SIG-M5 treated with dmso at 0.1 percent for 504 hours (cell line): ENCODE results near the gene NOL12.
"Not testable (repeated sequence)": the region's sequence is repeated elsewhere in the genome, so short reads cannot be mapped to it uniquely, and the experiment has no call there.

Source experiments
- DNase-seq: peaks from one replicate; lab custom pipeline; 2025; ENCODE audit not compliant: unreplicated experiment; lab: John Stamatoyannopoulos, UW

The NOL12 gene

DNA sequence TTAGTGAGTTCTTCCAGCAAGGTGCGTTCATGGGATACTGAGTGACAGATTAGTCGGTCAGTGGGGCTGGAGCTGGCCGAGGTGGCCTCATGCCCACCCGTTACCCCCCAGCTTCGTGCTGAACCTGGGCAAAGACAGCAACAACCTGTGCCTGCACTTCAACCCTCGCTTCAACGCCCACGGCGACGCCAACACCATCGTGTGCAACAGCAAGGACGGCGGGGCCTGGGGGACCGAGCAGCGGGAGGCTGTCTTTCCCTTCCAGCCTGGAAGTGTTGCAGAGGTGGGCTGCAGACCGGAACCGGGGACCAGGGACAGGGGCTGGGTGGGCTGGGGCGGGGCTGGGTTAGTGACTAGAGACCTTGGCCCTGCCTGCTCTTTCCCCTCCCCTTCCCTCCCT is 7.8 kb upstream of the NOL12 start:
- DNase-seq, result no peak

DNA sequence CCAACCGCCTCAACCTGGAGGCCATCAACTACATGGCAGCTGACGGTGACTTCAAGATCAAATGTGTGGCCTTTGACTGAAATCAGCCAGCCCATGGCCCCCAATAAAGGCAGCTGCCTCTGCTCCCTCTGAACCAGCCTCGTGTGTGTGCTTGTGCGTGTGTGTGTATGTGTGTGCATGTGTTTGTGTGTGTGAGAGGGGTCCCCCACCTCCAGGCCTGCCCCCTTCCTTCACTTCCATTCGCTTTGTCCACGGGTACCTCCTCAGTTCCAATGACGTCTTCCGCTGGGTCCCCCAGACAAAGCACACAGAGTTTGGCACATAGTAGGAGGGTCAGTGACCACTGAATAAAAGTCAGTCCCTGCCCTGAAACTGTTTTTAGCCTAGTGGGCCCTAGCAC is 6.5 kb upstream of the NOL12 start:
- no peak for DNase-seq

DNA sequence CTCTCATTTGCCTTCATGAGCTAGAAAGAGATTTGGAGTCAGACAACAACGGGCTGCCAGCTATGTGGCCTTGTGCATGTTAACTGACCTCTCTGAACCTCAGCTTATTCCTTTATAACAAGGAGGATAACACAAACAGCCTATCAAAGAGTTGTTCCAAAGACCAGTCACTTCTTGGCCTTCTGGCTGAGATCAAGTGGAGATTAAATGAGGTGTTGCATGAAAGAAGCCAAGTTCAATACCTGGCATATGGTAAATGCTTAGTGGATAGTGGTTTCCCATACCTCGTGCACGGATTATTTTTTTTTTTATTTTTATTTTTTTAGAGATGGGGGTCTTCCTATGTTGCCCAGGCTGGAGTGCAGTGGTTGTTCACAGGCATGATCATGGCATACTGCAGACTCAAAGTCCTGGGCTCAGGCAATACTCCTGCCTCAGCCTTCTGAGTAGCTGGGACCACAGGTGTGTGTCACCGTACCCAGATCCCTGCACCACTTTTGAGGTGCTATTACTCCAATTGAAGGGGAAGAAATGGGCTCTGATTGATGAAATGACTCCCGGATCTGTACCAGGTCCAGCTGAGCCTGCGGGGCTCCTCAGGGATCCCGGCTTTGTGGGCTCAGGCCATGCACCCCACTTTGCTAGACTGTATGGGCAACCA is 5.8 kb upstream of the NOL12 start:
- no peak for DNase-seq

DNA sequence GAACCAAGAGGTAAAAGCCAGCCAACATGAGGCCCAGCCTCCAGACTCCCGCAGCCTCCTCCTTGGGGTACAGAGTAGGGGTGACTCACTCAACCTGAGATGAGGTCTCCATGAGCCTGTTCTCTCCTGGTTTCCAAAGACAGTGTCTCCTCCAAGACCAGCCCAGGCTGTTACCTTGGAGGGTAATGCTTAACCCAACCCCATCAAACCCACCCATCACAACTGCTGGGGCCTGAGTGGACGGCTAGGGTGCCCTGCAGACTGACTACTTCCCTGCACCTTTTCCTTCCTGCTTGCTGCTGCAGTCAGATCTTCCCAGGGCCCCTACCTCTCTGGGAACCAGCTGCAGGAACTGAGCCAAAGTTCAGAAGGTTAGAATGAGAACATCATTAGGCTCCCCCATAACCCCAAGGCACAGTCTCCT is 5.1 kb upstream of the NOL12 start:
- DNase-seq, result no peak

DNA sequence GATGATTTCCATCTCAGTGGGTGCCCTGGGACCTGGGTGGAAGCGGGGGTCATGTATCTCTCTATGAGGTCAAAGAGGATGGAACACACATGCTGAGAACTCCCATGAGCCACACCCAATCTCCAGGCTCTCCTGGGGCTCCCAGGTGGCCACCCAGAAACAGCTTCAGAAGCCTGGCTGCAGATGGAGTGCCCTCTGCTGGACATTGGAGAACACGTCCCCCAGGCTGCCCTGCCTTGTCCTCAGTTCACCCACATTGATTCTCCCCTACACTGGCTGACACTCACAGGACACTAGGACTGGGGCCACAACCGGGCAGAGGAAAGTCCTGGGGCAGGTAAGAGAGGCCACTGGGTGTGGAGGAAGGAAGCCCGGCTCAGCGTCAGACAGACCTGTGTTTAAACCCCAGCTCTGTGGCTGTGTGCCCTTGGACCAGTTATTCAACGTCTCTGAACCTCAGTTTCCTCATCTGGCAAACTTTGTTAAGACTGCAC is 4.5 kb upstream of the NOL12 start:
- DNase-seq, result peak; percentile 64

DNA sequence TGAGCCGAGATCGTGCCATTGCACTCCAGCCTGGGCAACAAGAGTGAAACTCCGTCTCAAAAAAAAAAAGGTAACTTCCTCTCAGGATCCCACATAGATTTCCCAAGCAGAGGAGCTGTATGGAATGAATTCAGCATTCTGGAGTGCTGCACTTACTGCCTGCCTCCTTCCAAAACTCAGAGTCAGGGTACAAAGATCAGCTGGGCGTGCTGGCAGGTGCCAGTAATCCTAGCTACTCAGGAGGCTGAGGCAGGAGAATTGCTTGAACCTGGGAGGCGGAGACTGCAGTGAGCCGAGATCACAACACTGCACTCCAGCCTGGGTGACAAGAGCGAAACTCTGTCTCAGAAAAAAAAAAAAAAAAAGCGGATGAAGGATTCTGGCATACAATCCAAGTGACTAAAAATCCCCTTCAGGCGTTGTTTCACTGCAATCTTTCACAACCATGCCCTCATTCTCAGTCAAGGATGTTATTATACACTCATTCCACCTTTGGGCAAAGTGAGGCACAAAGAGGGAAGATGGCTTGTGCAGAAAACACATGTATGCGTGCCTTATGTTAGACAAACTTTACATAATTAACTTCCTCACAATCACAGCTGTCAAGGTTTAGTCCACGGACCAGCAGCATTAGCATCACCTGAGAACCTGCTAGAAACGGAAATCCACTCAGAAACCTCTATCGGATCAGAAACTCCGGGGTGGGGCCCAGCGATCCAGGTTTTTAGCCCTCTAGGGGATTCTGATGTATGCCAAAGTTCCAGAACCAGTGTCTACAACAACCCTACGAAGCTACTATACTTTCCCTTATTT is 1.1 kb upstream of the NOL12 start:
- DNase-seq, result no peak

DNA sequence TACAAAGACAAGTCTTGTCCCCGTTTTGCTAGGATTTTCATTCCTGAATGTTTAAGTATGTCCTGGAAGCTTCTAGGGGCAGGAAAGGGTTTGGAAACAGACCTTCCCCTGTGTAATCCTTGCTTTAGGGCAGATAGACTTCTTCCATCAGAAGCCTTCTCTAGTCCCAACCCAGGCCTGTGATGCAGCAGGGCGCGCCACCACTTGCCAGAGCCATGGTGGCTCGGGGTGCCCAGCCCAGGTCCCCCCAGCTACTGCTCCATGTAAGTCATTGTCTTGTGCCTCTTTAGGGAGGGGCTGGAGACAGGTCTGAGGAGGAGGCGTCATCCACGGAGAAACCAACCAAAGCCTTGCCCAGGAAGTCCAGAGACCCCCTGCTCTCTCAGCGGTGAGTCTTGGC is 4.3 kb downstream of the NOL12 start:
- DNase-seq, result no peak

DNA sequence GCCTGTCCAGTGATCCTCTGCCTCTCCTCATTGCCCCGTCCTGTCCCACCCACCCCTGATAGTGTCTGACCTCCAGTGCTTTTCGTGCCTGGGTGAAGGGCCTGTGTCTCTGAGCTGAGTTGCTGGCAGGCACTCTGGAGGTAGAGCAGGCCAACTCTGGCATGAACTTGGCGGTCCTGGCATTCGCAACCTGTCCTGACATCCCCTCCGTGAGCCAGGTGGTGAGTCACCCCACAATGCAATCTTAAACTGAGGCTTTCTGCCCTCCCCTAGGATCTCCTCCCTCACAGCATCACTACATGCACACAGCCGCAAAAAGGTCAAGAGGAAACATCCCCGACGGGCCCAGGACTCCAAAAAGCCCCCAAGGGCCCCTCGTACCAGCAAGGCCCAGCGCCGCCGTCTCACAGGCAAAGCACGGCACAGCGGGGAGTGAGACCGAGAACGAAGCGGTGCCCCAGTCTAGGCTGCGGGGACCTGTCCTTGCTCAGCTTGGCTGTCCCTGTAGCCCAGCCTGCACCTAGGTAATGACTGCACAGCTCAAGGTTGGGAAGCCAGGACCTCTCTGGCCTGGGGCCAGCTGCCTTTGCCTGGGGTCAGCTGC is 4.9 kb downstream of the NOL12 start:
- no peak for DNase-seq

DNA sequence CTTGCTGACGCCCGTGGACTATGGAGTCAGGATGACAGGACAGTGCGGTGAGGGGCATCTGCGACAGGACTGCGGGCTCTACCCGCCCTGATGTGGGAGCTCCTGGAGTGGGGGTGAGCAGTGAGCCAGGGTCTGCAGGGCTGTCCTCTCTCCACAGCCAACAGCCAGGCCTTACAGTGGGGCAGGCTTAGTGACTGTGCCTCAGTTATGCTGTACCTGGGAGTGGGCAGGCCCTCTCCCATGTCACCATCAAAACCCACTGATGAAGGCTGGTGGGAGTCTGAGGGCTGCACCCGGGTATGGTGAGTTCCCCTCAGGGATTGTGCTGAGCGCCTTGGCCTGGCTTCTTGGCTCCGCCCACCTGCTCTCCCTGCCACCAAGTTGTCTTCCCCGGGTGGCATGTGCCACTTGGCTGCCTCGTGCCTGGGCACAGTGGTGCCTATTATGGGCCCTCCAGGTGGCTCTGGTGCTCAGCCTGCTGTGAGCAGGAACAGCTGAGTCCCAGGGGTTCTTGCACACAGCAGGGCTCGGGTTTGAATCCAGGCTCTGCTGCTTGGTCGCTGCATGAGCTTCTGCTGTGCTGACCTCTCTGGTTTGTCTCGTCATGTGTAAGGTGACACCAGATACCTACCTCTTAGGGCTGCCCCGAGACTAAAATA is 6.6 kb downstream of the NOL12 start:
- DNase-seq, result no peak

DNA sequence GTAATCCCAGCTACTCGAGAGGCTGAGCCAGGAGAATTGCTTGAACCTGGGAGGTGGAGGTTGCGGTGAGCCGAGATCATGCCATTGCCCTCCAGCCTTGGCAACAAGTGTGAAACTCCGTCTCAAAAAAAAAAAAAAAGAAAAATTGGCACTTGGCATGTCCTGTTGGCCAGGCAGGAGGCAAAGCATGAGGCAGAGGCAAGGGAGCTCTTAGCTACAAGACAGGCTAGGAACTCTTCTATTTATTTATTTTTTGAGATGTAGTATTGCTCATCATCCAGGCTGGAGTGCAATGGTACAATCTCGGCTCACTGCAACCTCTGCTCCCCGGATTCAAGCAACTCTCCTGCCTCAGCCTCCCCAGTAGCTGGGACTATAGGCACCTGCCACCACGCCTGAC is 8.0 kb downstream of the NOL12 start:
- DNase-seq, result not testable (repeated sequence)

DNA sequence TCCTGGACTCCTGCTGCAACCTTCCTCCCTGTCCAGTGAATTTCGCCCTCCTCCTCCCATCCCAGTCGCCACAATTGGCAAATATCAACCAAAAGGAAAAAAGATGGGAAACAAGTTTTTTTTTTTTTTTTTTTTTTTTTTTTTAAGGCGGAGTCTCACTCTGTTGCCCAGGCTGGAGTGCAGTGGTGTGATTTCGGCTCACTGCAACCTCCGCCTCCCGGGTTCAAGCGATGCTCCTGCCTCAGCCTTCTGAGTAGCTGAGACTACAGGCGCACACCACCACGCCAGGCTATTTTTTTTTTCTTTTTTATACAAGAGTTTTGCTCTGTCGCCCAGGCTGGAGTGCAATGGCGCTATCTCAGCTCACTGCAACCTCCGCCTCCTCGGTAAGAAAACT is 10.1 kb downstream of the NOL12 start:
- DNase-seq, result not testable (repeated sequence)

DNA sequence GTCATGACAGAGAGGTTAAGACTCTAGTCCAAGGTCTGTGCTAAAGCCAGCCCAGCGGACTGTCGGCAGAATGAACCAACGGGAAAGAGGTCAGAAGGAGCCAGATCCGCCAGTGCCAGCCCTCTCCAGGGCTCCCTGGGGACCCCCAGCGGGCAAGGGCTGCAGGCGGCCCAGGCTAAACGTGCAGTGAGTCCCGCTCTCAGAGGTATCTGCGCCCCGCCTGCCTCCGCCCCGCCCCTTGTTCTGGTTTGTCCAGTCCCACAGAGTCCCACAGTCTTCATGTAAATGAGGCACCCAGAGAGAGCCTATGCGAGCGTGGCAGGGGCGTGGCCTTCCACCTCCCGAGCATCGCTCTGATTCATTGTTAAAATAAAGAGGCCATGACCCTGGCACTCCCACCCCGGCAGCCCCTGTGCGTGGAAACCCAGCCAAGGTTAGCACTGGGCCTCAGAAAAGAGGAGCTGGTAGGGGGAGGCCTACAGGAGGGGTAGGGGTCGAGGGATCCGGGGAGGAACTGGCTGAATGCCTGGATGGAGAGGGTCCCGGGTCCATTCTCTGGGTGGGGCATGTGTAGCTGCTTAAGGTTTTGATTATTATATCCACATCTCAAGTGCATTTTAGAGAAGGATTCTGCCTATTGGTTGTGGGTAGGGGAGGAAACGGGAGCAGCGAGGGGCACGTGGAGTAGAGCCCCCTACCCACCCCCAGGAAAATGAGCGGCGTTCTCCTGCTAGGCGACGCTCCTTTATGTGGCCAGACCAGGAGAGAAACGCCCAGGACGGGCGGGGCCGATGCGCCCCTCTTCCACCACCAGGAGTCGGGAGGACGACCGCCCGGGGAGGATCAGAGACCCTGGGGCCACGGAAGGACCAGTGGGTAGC is 10.8 kb downstream of the NOL12 start, which contains the start of gene TRIOBP:
TRIOBP (plus strand) TSS at position 392 of the 881 bp plus-strand sequence. CDS start 4,318 bp downstream, outside the sequence.
- peak; percentile 35 for DNase-seq

DNA sequence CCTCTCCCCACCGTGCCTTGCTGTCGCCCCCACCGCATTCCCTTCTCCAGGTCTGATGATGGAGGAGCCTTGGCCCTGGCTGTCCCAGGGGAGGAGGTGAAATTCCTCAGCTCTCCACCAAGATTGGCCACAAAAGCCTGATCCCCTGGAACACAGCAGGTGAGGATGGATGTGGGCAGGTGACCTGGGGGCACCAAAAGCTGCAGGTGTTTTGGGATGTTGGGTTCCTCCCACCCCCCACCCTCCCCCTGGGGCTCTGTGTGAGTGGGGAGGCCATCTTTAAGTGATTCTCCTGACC is 11.3 kb downstream of the NOL12 start:
- DNase-seq, result no peak

DNA sequence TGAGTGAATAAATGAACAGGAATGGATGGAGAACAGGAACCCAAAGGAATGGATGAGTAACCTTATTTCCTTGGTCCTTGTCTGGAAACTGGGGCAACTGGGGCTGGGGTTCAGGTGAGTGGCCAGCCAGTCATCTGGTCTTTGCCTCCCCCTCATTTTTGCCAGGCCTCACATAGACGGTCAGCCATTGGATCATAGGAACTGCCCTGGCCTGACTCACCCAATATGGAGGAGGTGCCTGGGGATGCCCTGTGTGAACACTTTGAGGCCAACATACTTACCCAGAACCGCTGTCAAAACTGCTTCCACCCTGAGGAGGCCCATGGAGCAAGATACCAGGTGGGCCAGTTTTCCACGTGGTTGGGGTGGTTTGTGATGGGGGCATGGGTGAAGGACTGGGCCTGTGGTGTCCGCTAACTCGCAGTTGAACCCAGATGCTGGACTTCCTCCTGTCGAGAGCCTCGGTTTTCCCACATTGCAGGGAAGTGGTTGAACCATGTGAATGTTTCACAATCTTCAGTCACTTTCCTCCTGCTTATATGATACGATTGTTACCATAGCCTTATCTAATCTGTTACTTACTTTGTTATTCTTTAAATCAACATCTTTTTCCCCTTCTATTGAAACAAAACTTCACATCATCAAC is 15.1 kb downstream of the NOL12 start:
- no peak for DNase-seq

DNA sequence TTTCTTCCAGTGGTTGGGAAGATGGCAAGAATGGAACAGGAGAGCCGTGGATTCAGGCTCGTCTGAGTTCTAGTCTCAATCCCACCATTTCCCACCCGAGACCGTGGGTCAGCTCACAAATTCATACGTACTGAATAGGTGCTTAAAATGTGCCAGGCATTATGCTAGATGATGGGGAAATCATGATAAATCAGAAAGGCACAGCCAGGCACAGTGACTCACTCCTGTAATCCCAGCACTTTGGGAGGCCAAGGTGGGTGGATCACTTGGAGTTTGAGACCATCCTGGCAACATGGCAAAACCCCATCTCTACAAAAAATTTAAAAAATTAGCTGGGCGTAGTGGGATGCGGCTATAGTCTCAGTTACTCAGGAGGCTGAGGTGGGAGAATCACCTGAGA is 17.8 kb downstream of the NOL12 start:
- DNase-seq, result no peak

DNA sequence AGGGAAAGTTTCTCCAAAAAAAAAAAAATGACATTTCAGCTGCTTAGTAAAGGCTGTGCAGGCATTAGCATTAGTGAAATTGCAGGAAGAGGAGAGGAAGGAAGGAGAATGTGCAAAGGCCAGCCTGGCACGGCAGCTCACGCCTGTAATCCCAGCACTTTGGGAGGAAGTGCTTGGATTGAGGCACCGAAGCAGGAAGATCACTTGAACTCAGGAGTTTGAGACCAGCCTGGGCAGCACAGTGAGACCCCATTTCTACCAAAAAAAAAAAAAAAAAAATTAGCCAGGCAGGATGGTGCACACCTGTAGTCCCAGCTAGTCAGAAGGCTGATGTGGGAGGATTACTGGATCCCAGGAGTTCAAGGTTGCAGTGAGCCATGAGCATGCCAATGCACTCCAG is 18.5 kb downstream of the NOL12 start:
- no peak for DNase-seq

DNA sequence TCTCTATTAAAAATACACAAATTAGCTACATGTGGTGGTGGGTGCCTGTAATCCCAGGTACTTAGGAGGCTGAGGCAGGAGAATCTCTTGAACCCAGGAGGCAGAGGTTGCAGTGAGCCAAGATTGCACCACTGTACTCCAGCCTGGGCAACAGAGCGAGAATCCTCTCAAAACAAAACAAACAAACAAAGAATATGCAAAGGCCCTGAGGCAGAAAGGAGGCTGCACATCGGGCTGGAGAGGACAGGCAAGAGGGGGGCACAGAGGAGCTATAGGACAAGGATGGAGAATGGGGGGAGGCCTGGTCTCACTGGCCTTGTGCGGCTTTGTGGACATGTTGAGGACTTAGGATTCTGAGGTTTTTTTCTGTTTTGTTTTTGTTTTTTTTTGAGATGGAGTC is 19.1 kb downstream of the NOL12 start:
- DNase-seq, result no peak

DNA sequence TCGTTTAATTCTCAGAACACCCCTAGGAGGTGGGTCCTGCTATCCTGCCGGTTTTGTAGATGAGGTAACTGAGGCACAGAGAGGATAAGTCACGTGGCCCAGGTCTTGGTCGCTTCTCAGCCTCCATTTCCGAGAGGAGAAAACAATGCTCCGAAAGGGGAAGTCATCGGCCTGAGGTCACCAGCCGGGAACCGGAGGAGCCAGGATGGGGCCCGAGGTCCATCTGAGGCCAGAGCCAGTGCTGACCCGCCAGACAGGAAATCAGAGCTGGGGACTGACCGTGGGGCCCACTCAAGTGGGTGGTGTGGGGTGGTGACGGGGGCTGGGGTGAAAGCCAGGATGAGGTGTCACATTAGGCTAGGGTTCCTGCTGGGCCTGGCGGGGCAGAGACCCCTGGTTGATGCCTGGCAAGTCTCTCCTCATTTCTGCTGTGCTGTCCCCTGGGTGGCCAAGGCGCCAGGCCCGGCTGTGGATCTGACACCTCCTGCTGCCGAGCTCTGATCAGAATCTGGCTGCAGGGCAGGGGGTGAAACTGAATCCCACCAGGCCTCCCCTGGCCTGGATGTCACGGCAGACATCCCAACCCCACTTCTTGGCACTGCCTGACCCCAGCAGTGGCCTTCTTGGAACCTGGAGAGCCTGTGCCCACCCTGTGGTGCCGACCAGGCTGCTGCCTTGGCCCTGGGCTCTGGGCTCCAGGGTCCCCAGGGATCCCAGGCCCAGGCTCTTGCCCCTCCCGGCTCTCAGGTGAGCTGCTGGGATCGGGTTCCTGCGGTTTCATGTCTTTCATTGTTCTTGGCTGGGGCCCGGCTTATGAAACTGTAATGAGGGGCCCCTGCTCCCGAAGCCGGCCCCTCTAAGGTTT is 22.7 kb downstream of the NOL12 start:
- DNase-seq, result no peak

DNA sequence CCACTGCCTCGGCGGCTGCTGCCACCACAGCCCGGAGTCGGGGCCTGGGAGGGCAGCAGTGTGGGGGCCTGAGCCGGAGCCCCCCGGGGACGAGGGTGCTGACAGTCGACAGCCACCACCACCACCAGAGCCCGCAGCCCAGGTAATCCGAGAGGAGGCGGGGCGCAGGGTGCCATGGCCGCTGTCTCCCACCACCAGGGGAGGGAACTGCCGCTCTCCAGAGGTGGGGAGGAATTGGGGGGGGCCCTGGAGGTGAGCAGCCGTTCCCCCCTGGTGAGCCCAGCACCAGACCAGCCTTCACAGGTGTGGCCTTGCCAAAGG is 23.3 kb downstream of the NOL12 start:
- no peak for DNase-seq
